ENCODE data around the gene CASKIN2. TPM values are rescaled to one million over a fixed set of nuclear protein-coding genes. Genes with fewer than 3 reads are reported as not detected.
A peak's percentile ranks its signal among the peaks of the same experiment; 100 is the strongest.

CASKIN2 gene
- total RNA-seq, 1 experiment from 2014 or later, result 37.0 TPM

DNA sequence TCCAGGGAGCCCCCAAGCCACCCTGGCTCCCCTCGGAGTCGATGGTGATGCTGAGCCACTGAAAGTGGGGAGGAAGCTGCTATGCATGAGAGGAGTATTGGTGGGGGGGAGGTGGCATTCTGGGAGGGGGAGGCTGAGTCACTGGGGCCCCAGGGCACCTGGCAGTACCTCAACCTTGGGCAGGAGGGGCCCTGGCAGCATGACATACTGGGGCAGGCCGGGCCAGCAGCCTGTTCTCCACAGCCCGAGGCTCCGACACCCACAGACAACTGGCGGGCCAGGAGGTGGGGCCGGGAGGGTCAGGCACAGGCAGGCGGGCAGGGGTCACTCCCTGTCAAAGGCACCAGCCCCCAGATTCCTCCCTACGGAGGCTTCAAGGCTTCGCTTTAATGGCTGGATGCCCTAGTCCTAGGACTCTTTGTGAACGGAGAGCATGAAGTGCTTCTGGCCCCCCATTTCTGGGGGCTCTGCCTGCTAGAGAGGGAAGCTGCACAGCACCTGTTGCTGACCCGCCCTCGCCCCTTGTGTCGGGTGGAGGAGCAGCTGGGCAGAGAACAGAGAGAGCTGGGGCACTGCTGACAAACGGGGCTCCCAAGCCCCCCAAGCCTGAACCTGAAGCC is 928 bp downstream of the CASKIN2 start:
- no peak for DNase-seq
- WGBS (ENCODE audit: extremely low coverage, insufficient read length, low lambda C conversion rate), result no CpG with 5 or more reads among the region's 15 CpGs
- H3K14ac ChIP-seq (ENCODE audit: insufficient read depth, low read length), result no peak overlapping the region; the same call in 1 of the 2 replicates
- peak overlapping the region; percentile 73 to 86 for H3K4me3 Mint-ChIP-seq
- no peak overlapping the region for H2BK12ac ChIP-seq (ENCODE audit: insufficient read length, low read depth, low read length)
- H4K91ac ChIP-seq (ENCODE audit: insufficient read length, low read depth, low read length), result no peak overlapping the region
- H4K20me1 ChIP-seq (ENCODE audit: control insufficient read depth, insufficient read depth, insufficient read length), result no peaks in the 10 kb centered on the region
- no peak overlapping the region for H3K56ac ChIP-seq (ENCODE audit: insufficient read length, low read depth, low read length)
- peaks cover 8% of the 10 kb centered on the region for H3K23me2 ChIP-seq (ENCODE audit: insufficient read length, low read depth, low read length, poor library complexity, severe bottlenecking)
- H3K9ac ChIP-seq (ENCODE audit: extremely low read depth, insufficient read length, low read length), result peak overlapping the region; percentile 46
- H3K4me2 ChIP-seq (ENCODE audit: insufficient read depth, insufficient read length, low read length), result peak overlapping the region; percentile 67
- H2BK15ac ChIP-seq (ENCODE audit: low read depth, low read length), result no peak overlapping the region
- H2AK5ac ChIP-seq (ENCODE audit: insufficient read length, low read length), result no peak overlapping the region
- H4K5ac ChIP-seq (ENCODE audit: insufficient read length, low read depth, low read length), result no peak overlapping the region
- no peaks in the 10 kb centered on the region; the same call in 1 of the 2 replicates for H3K27me3 Mint-ChIP-seq (ENCODE audit: low read depth)
- no peak overlapping the region for H2BK120ac ChIP-seq (ENCODE audit: low read depth, low read length, poor library complexity, severe bottlenecking)
- H3T11ph ChIP-seq (ENCODE audit: low read length), result no peak overlapping the region
- no peaks in the 10 kb centered on the region for H3K27me3 ChIP-seq (ENCODE audit: insufficient read depth, low read length)
- no peak overlapping the region for H3K27ac ChIP-seq (ENCODE audit: insufficient read length, low read depth, low read length)
- H3K23ac ChIP-seq (ENCODE audit: insufficient read length, low read depth, low read length), result no peak overlapping the region
- no peak overlapping the region for H3K18ac ChIP-seq (ENCODE audit: insufficient read length, low read depth, low read length)
- no peaks in the 10 kb centered on the region; the same call in 1 of the 2 replicates for H3K79me2 ChIP-seq (ENCODE audit: insufficient read depth, low read length)
- H3K9me3 Mint-ChIP-seq, result no peaks in the 10 kb centered on the region
- TF ChIP-seq, protein P1, sequence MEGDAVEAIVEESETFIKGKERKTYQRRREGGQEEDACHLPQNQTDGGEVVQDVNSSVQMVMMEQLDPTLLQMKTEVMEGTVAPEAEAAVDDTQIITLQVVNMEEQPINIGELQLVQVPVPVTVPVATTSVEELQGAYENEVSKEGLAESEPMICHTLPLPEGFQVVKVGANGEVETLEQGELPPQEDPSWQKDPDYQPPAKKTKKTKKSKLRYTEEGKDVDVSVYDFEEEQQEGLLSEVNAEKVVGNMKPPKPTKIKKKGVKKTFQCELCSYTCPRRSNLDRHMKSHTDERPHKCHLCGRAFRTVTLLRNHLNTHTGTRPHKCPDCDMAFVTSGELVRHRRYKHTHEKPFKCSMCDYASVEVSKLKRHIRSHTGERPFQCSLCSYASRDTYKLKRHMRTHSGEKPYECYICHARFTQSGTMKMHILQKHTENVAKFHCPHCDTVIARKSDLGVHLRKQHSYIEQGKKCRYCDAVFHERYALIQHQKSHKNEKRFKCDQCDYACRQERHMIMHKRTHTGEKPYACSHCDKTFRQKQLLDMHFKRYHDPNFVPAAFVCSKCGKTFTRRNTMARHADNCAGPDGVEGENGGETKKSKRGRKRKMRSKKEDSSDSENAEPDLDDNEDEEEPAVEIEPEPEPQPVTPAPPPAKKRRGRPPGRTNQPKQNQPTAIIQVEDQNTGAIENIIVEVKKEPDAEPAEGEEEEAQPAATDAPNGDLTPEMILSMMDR (conservative IDR thresholded peaks at IDR 0.05), result no peak
- H3K36me3 Mint-ChIP-seq (ENCODE audit: insufficient read depth in 1 of 3, low read depth in 3 of 3), result peaks cover 12 to 48% (median 40%) of the 10 kb centered on the region in 3 experiments; a peak in 6 of 7 replicates
- no peaks in the 10 kb centered on the region; the same call in 1 of the 2 replicates for H3K4me1 ChIP-seq (ENCODE audit: insufficient read depth, low read length)
- H3K79me1 ChIP-seq (ENCODE audit: insufficient read depth, low read depth, low read length, poor library complexity, severe bottlenecking), result no peaks in the 10 kb centered on the region
- H3K9me3 ChIP-seq (ENCODE audit: control insufficient read depth, low read depth, low read length), result no peaks in the 10 kb centered on the region
- no peak overlapping the region for H3K4ac ChIP-seq (ENCODE audit: low read depth, low read length)
- H2BK20ac ChIP-seq (ENCODE audit: low read depth, low read length, poor library complexity, severe bottlenecking), result no peak overlapping the region
- H4K8ac ChIP-seq (replicated peaks; ENCODE audit: insufficient read length, low read depth, low read length), result no peak overlapping the region
- H3K4me1 Mint-ChIP-seq, result peaks cover 17 to 26% of the 10 kb centered on the region in 2 experiments
- no peak overlapping the region for H2BK5ac ChIP-seq (ENCODE audit: insufficient read length, low read length)
- H3K27ac Mint-ChIP-seq, result no peak overlapping the region
- no peak overlapping the region for H2AFZ ChIP-seq (ENCODE audit: low read length)
